Measurements from ENCODE around the gene TAGAP.
A peak's percentile ranks its signal among the peaks of the same experiment; 100 is the strongest.

TAGAP gene

DNA sequence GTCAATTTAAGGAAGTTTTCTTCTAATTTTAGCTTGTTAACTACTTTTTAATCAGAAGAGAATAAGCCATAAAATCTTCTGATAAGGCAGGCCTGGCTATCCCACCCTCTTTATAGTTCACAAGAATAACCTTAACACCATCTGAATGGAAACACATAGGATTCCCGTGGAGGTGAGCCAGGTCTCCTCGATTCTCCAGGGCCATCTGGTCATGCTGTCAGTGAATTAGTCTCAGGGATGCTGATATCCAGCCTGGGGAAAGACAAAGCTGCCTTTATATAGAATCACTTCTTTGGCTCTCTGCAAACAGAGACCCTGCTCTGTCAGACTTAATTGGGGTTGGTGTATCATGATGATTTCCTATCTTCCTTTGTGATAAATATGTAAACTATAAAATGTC, 30.1 kb upstream of the TAGAP start:
- ATAC-seq, result no peak
- TF ChIP-seq TCF4 (CRISPR knock-in tag; IDR thresholded peaks at IDR 0.05; ENCODE audit: borderline replicate concordance), result 0 out of 2 replicates have a peak, but pooled peaks have one; percentile 28
- TF ChIP-seq ESRRG (CRISPR knock-in tag; IDR thresholded peaks at IDR 0.05), result no peak

DNA sequence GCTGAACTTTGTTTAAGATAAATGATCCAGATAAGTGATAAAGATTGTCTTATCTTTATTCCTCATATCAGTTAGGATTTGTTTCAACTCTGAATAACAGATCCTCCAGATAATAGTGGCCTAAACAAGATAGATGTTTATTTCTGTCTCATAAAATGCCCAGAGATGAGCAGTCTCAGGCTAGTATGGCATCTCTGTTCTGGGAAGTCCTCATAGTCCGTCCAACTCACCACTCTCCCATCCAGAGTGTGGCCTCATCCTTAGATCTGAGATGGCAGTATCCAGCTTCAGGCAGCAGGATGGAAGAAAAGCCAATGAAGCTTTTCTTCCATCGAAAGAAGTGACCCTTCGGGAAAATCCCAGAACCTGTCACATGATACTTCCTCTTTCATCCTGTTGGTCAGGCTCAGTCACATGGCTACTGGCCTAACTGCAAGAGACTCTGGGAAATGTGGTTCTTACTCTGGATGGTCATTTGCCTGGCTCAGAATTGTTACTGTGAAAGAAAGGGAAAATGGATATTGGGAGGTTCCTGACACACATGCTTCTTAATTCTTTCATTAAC, 29.4 kb upstream of the TAGAP start:
- no peak for TF ChIP-seq ISL1 (CRISPR knock-in tag; IDR thresholded peaks at IDR 0.05)
- TF ChIP-seq BACH2 (CRISPR knock-in tag; IDR thresholded peaks at IDR 0.05; ENCODE audit: borderline replicate concordance), result no peak
- ATAC-seq, result peak; percentile 99

DNA sequence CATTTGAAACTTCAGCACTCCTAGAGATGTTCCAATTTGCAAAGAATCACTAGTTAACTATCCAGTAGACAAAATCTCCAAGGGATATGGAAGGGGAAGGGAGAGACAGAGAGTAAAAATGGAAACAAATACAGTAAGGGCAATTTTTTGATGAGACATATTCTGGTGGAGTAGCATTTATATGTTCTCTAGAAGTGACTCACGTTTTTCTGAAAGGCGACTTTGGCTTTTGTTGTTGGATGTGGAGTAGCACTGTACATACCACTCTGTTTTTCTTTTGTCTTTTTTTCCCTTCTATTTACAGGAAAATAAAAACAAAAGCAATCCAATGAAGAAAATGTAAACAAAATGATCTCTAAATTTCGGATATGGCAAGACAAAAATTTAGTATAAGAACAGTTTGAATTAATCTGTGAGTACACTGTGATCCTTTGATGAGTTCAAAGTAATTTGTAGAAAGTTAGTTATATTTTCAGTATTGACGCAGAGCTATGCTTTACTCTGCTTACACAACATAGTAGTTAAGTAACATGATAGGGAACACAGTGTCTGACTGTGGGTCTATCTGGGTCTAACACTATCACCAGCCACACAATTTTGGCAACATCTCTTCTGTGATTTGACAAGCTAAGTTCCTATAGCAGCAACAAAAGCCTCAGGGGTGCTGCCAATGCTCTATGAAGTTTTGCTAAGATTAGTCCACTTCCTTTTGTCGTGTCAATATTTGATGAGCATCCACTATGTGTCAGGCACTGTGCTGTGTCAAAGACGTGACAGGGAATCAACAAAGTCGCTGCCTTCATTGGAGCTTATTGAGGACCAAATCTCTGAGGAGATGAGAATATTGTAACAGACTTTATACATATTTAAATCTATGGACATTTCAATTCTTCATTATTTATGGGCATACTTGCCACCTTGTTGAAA, 27.3 kb upstream of the TAGAP start:
- TF ChIP-seq, protein P1, sequence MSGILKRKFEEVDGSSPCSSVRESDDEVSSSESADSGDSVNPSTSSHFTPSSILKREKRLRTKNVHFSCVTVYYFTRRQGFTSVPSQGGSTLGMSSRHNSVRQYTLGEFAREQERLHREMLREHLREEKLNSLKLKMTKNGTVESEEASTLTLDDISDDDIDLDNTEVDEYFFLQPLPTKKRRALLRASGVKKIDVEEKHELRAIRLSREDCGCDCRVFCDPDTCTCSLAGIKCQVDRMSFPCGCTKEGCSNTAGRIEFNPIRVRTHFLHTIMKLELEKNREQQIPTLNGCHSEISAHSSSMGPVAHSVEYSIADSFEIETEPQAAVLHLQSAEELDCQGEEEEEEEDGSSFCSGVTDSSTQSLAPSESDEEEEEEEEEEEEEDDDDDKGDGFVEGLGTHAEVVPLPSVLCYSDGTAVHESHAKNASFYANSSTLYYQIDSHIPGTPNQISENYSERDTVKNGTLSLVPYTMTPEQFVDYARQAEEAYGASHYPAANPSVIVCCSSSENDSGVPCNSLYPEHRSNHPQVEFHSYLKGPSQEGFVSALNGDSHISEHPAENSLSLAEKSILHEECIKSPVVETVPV (CRISPR knock-in tag; IDR thresholded peaks at IDR 0.05), result no peak
- TF ChIP-seq ARNTL (CRISPR knock-in tag; IDR thresholded peaks at IDR 0.05; ENCODE audit: borderline replicate concordance, low read depth), result no peak
- no peak for TF ChIP-seq ZFP30 (CRISPR knock-in tag; IDR thresholded peaks at IDR 0.05)
- TF ChIP-seq SNAI2 (CRISPR knock-in tag; IDR thresholded peaks at IDR 0.05), result no peak
- TF ChIP-seq ZC3H10 (CRISPR knock-in tag; IDR thresholded peaks at IDR 0.05), result no peak
- TF ChIP-seq, protein P2, sequence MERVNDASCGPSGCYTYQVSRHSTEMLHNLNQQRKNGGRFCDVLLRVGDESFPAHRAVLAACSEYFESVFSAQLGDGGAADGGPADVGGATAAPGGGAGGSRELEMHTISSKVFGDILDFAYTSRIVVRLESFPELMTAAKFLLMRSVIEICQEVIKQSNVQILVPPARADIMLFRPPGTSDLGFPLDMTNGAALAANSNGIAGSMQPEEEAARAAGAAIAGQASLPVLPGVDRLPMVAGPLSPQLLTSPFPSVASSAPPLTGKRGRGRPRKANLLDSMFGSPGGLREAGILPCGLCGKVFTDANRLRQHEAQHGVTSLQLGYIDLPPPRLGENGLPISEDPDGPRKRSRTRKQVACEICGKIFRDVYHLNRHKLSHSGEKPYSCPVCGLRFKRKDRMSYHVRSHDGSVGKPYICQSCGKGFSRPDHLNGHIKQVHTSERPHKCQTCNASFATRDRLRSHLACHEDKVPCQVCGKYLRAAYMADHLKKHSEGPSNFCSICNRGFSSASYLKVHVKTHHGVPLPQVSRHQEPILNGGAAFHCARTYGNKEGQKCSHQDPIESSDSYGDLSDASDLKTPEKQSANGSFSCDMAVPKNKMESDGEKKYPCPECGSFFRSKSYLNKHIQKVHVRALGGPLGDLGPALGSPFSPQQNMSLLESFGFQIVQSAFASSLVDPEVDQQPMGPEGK (CRISPR knock-in tag; IDR thresholded peaks at IDR 0.05; ENCODE audit: borderline replicate concordance), result no peak
- no peak for TF ChIP-seq ISL1 (CRISPR knock-in tag; IDR thresholded peaks at IDR 0.05)
- TF ChIP-seq, protein P3, sequence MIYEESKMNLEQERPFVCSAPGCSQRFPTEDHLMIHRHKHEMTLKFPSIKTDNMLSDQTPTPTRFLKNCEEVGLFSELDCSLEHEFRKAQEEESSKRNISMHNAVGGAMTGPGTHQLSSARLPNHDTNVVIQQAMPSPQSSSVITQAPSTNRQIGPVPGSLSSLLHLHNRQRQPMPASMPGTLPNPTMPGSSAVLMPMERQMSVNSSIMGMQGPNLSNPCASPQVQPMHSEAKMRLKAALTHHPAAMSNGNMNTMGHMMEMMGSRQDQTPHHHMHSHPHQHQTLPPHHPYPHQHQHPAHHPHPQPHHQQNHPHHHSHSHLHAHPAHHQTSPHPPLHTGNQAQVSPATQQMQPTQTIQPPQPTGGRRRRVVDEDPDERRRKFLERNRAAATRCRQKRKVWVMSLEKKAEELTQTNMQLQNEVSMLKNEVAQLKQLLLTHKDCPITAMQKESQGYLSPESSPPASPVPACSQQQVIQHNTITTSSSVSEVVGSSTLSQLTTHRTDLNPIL (CRISPR knock-in tag; IDR thresholded peaks at IDR 0.05; ENCODE audit: low read depth), result no peak
- TF ChIP-seq BACH2 (CRISPR knock-in tag; IDR thresholded peaks at IDR 0.05; ENCODE audit: borderline replicate concordance), result no peak
- TF ChIP-seq ZFP3 (CRISPR knock-in tag; IDR thresholded peaks at IDR 0.05), result no peak
- TF ChIP-seq TOX (CRISPR knock-in tag; IDR thresholded peaks at IDR 0.05; ENCODE audit: borderline replicate concordance), result no peak
- TF ChIP-seq ZNF8 (CRISPR knock-in tag; IDR thresholded peaks at IDR 0.05), result no peak
- no peak for TF ChIP-seq RARB (CRISPR knock-in tag; IDR thresholded peaks at IDR 0.05)
- TF ChIP-seq GLIS3 (CRISPR knock-in tag; IDR thresholded peaks at IDR 0.05), result no peak
- TF ChIP-seq PPARA (CRISPR knock-in tag; IDR thresholded peaks at IDR 0.05; ENCODE audit: borderline replicate concordance), result no peak
- TF ChIP-seq, protein P4, sequence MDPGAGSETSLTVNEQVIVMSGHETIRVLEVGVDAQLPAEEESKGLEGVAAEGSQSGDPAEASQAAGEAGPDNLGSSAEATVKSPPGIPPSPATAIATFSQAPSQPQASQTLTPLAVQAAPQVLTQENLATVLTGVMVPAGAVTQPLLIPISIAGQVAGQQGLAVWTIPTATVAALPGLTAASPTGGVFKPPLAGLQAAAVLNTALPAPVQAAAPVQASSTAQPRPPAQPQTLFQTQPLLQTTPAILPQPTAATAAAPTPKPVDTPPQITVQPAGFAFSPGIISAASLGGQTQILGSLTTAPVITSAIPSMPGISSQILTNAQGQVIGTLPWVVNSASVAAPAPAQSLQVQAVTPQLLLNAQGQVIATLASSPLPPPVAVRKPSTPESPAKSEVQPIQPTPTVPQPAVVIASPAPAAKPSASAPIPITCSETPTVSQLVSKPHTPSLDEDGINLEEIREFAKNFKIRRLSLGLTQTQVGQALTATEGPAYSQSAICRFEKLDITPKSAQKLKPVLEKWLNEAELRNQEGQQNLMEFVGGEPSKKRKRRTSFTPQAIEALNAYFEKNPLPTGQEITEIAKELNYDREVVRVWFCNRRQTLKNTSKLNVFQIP (CRISPR knock-in tag; IDR thresholded peaks at IDR 0.05; ENCODE audit: borderline replicate concordance, low read depth), result no peak
- no peak for ATAC-seq

DNA sequence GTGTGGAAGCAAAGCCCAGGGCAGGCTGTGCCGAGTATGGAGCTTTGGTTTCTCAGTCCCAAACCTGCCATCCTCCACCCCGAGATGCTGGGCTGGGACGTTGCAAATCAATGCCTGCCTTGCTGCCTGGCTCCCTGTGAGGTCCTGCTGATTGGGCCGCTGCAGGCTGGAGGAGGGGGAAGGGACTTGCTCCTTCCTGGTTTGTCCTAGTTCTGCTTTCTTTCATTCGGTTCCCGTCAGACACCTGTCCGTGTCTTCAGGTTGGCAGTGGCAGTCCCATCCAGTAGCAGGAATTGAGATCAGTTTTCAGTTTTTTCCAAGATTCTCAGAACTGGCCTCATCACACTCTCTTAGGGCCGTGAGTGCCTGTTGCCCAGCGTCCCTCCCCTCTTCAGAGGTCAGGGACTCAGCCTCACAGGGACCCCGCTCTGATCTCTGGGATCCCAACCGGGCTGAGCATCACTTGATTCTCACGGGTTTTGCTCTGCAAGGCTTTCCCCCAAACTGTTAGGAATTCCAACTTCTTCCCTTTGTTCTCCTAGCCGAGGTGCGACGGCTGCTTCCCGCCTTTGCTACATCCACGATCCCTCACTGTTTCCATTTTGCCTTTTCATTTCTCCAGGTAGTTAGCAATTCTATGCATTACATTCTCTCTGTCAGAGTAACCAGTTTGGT, 24.2 kb upstream of the TAGAP start:
- ATAC-seq, result no peak
- TF ChIP-seq ARNTL (CRISPR knock-in tag; IDR thresholded peaks at IDR 0.05; ENCODE audit: borderline replicate concordance, low read depth) (no peak), GLIS3 (CRISPR knock-in tag; IDR thresholded peaks at IDR 0.05) (no peak), CSDC2 (CRISPR knock-in tag; IDR thresholded peaks at IDR 0.05) (no peak), ISL1 (CRISPR knock-in tag; IDR thresholded peaks at IDR 0.05) (no peak), ZNF8 (CRISPR knock-in tag; IDR thresholded peaks at IDR 0.05) (no peak), TOX (CRISPR knock-in tag; IDR thresholded peaks at IDR 0.05; ENCODE audit: borderline replicate concordance) (no peak), RARB (CRISPR knock-in tag; IDR thresholded peaks at IDR 0.05) (no peak), TCF4 (CRISPR knock-in tag; IDR thresholded peaks at IDR 0.05; ENCODE audit: borderline replicate concordance) (no peak), ZFP3 (CRISPR knock-in tag; IDR thresholded peaks at IDR 0.05) (no peak)
- TF ChIP-seq, protein P2 (CRISPR knock-in tag; IDR thresholded peaks at IDR 0.05; ENCODE audit: borderline replicate concordance), result no peak
- TF ChIP-seq, protein P4 (CRISPR knock-in tag; IDR thresholded peaks at IDR 0.05; ENCODE audit: borderline replicate concordance, low read depth), result no peak
- TF ChIP-seq, protein P1 (CRISPR knock-in tag; IDR thresholded peaks at IDR 0.05), result no peak

Data from SK-N-SH treated with all-trans-retinoic acid at 6 μM for 48 hours (cell line).